ENCODE data around the gene MUC20. TPM values are rescaled to one million over a fixed set of nuclear protein-coding genes. Genes with fewer than 3 reads are reported as not detected.
"Not testable (repeated sequence)": the region's sequence is repeated elsewhere in the genome, so short reads cannot be mapped to it uniquely, and the experiment has no call there.

The MUC20 gene
- total and polyA plus RNA-seq, 2 experiments from 2014 or later: not detected

GRCh38 chr3:195709676-195710085, 11.1 kb upstream of the MUC20 start:
- in situ Hi-C loops (cut with MboI): loop anchor here (10.0 kb wide), 1 partner anchor 265 kb away; no protein-coding TSS in a partner anchor

DNA sequence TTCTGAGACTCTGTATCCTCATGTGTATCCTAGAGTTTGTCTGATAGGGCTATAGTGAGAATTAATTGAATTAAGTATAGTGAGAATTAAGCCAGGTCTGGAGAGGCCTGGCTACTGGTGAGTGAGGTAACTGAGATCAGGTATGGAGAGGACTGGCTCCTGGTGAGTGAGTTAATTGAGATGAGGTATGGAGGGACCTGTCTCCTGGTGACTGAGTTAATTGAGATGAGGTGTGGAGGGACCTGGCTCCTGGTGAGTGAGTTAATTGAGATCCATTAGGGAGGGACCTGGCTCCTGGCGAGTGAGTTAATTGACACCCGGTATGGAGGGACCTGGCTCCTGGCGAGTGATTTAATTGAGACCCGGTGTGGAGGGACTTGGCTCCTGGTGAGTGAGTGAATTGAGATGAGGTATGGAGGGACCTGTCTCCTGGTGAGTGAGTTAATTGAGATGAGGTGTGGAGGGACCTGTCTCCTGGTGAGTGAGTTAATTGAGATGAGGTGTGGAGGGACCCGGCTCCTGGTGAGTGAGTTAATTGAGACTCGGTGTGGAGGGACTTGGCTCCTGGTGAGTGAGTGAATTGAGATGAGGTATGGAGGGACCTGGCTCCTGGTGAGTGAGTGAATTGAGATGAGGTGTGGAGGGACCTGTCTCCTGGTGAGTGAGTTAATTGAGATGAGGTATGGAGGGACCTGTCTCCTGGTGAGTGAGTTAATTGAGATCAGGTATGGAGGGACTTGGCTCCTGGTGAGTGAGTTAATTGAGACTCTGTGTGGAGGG, 10.5 kb upstream of the MUC20 start:
- H3F3A ChIP-seq (ENCODE audit: insufficient read depth); H3K4me3 ChIP-seq; H3K9ac ChIP-seq: not testable (repeated sequence)

More at GRCh38 chr3:195709676-195710085, 11.1 kb upstream of the MUC20 start:
- Histone ChIP-seq H3K9me2 (ENCODE audit: insufficient read depth) (0 out of 2 replicates have a peak, but pooled peaks cover 3% of the 10 kb centered on the region), H3K4me3 (no peak overlapping the region), H3K27ac (no peak overlapping the region), H3K4me2 (ENCODE audit: unreplicated experiment) (no peak overlapping the region), H4K20me1 (ENCODE audit: insufficient read depth) (no peaks in the 10 kb centered on the region), H3F3A (ENCODE audit: insufficient read depth) (no peaks in the 10 kb centered on the region), H3K36me3 (ENCODE audit: low read depth) (no peaks in the 10 kb centered on the region), H3K9ac (no peak overlapping the region), H3K9me3 (ENCODE audit: low read depth) (no peaks in the 10 kb centered on the region), H3K79me2 (ENCODE audit: insufficient read depth) (no peaks in the 10 kb centered on the region), H3K27me3 (replicated peaks; ENCODE audit: insufficient read depth) (no peaks in the 10 kb centered on the region), H3K4me1 (ENCODE audit: insufficient read depth) (no peaks in the 10 kb centered on the region), H2AFZ (no peak overlapping the region)
- no peak for DNase-seq
- TF ChIP-seq EZH2 (IDR thresholded peaks at IDR 0.05; ENCODE audit: insufficient read depth, poor library complexity, severe bottlenecking): no peak
- TF ChIP-seq EZH2phosphoT487 (IDR thresholded peaks at IDR 0.05; ENCODE audit: insufficient read depth, low read depth): no peak
- WGBS, 2 experiments (ENCODE audit: low coverage in 1 of 2, low lambda C conversion rate in 2 of 2, missing lambda C conversion rate in 2 of 2): 91 to 93% methylated on average over 6 of the region's 6 CpGs

GRCh38 chr3:195711091-195711812, 9.5 kb upstream of the MUC20 start:
- H2AFZ ChIP-seq; H3K9me2 ChIP-seq (ENCODE audit: insufficient read depth); H3F3A ChIP-seq (ENCODE audit: insufficient read depth); H3K4me1 ChIP-seq (ENCODE audit: insufficient read depth); H3K27me3 ChIP-seq (replicated peaks; ENCODE audit: insufficient read depth); H3K36me3 ChIP-seq (ENCODE audit: low read depth); H3K9me3 ChIP-seq (ENCODE audit: low read depth); H3K79me2 ChIP-seq (ENCODE audit: insufficient read depth); DNase-seq; in situ Hi-C loops (cut with MboI); H3K4me2 ChIP-seq (ENCODE audit: unreplicated experiment); H4K20me1 ChIP-seq (ENCODE audit: insufficient read depth); H3K4me3 ChIP-seq; H3K9ac ChIP-seq; H3K27ac ChIP-seq: not testable (repeated sequence)
- 57 to 67% methylated on average over 2 of the region's 2 CpGs for WGBS, 2 experiments (ENCODE audit: low coverage in 1 of 2, low lambda C conversion rate in 2 of 2, missing lambda C conversion rate in 2 of 2)

More for the DNA sequence above, 10.5 kb upstream of the MUC20 start:
- DNase-seq; H2AFZ ChIP-seq; H3K9me2 ChIP-seq (ENCODE audit: insufficient read depth); H3K9me3 ChIP-seq (ENCODE audit: low read depth); H3K27me3 ChIP-seq (replicated peaks; ENCODE audit: insufficient read depth); H3K27ac ChIP-seq; H3K4me2 ChIP-seq (ENCODE audit: unreplicated experiment); H4K20me1 ChIP-seq (ENCODE audit: insufficient read depth); in situ Hi-C loops (cut with MboI); H3K4me1 ChIP-seq (ENCODE audit: insufficient read depth); H3K36me3 ChIP-seq (ENCODE audit: low read depth); H3K79me2 ChIP-seq (ENCODE audit: insufficient read depth): not testable (repeated sequence)
- 41 to 51% methylated on average over 3 to 6 of the region's 6 CpGs for WGBS, 2 experiments (ENCODE audit: low coverage in 1 of 2, low lambda C conversion rate in 2 of 2, missing lambda C conversion rate in 2 of 2)

GRCh38 chr3:195711813-195712534, 8.8 kb upstream of the MUC20 start:
- no peaks in the 10 kb centered on the region for H3K4me1 ChIP-seq (ENCODE audit: insufficient read depth)
- in situ Hi-C loops (cut with MboI): no loop called here
- 0 out of 2 replicates have a peak, but pooled peaks cover 3% of the 10 kb centered on the region for H3K9me2 ChIP-seq (ENCODE audit: insufficient read depth)
- no peak for DNase-seq
- no peak overlapping the region for H3K27ac ChIP-seq
- no peaks in the 10 kb centered on the region for H3K27me3 ChIP-seq (replicated peaks; ENCODE audit: insufficient read depth)
- H3K4me3 ChIP-seq: no peak overlapping the region
- H3K36me3 ChIP-seq (ENCODE audit: low read depth): no peaks in the 10 kb centered on the region
- WGBS, 2 experiments (ENCODE audit: low coverage in 1 of 2, low lambda C conversion rate in 2 of 2, missing lambda C conversion rate in 2 of 2): 77 to 89% methylated on average over 10 to 12 of the region's 12 CpGs
- no peaks in the 10 kb centered on the region for H3K79me2 ChIP-seq (ENCODE audit: insufficient read depth)
- H4K20me1 ChIP-seq (ENCODE audit: insufficient read depth): no peaks in the 10 kb centered on the region
- TF ChIP-seq EZH2phosphoT487 (IDR thresholded peaks at IDR 0.05; ENCODE audit: insufficient read depth, low read depth): no peak
- no peak for TF ChIP-seq EZH2 (IDR thresholded peaks at IDR 0.05; ENCODE audit: insufficient read depth, poor library complexity, severe bottlenecking)
- no peaks in the 10 kb centered on the region for H3K9me3 ChIP-seq (ENCODE audit: low read depth)
- no peak overlapping the region for H3K4me2 ChIP-seq (ENCODE audit: unreplicated experiment)
- no peaks in the 10 kb centered on the region for H3F3A ChIP-seq (ENCODE audit: insufficient read depth)
- no peak overlapping the region for H2AFZ ChIP-seq
- H3K9ac ChIP-seq: no peak overlapping the region

DNA sequence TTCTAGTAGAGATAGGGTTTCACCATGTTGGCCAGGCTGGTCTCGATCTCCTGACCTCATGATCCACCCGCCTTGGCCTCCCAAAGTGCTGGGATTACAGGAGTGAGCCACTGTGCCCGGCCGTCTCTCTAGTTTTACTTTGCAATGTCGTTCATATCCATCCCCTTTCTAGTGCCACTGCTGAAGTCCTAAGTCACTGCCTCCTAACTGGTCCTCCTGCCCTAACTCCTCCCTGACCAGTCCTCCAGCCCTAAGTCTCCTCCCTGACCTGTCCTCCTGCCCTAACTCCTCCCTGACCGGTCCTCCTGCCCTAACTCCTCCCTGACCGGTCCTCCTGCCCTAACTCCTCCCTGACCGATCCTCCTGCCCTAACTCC, 8.3 kb upstream of the MUC20 start:
- H3K27me3 ChIP-seq (replicated peaks; ENCODE audit: insufficient read depth); H3K36me3 ChIP-seq (ENCODE audit: low read depth); H3K27ac ChIP-seq; H3K4me2 ChIP-seq (ENCODE audit: unreplicated experiment); H3F3A ChIP-seq (ENCODE audit: insufficient read depth); H2AFZ ChIP-seq; in situ Hi-C loops (cut with MboI); H3K9me2 ChIP-seq (ENCODE audit: insufficient read depth); H3K4me1 ChIP-seq (ENCODE audit: insufficient read depth); H3K9me3 ChIP-seq (ENCODE audit: low read depth); H3K79me2 ChIP-seq (ENCODE audit: insufficient read depth); DNase-seq; H3K4me3 ChIP-seq; H3K9ac ChIP-seq; H4K20me1 ChIP-seq (ENCODE audit: insufficient read depth): not testable (repeated sequence)
- WGBS, 2 experiments (ENCODE audit: low coverage in 1 of 2, low lambda C conversion rate in 2 of 2, missing lambda C conversion rate in 2 of 2): 66 to 78% methylated on average over 5 to 8 of the region's 8 CpGs

DNA sequence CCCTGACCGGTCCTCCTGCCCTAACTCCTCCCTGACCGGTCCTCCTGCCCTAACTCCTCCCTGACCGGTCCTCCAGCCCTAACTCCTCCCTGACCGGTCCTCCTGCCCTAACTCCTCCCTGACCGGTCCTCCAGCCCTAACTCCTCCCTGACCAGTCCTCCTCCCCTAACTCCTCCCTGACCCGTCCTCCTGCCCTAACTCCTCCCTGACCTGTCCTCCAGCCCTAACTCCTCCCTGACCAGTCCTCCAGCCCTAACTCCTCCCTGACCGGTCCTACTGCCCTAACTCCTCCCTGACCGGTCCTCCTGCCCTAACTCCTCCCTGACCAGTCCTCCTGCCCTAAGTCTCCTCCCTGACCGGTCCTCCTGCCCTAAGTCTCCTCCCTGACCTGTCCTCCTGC, 7.6 kb upstream of the MUC20 start:
- H3K36me3 ChIP-seq (ENCODE audit: low read depth); H3K9me3 ChIP-seq (ENCODE audit: low read depth); H2AFZ ChIP-seq; H4K20me1 ChIP-seq (ENCODE audit: insufficient read depth); H3K27me3 ChIP-seq (replicated peaks; ENCODE audit: insufficient read depth); H3K27ac ChIP-seq; H3K4me1 ChIP-seq (ENCODE audit: insufficient read depth); H3K4me2 ChIP-seq (ENCODE audit: unreplicated experiment); H3K4me3 ChIP-seq; H3K79me2 ChIP-seq (ENCODE audit: insufficient read depth); H3F3A ChIP-seq (ENCODE audit: insufficient read depth); DNase-seq; H3K9ac ChIP-seq; in situ Hi-C loops (cut with MboI); H3K9me2 ChIP-seq (ENCODE audit: insufficient read depth): not testable (repeated sequence)
- 34 to 67% methylated on average over 1 to 8 of the region's 9 CpGs for WGBS, 2 experiments (ENCODE audit: low coverage in 1 of 2, low lambda C conversion rate in 2 of 2, missing lambda C conversion rate in 2 of 2)
